Head of caudate nucleus (tissue), 42 donors: Measurements from ENCODE around the gene CRACR2B.
A peak's percentile ranks its signal among the peaks of the same experiment; 100 is the strongest.

Experiments used
- DNase-seq, 42 donors: peaks; one replicate each; pipeline versions ENCODE4 v3.0.0 to v3.0.0-alpha.2; 2020 to 2021; ENCODE audit warnings: mixed read lengths in 7 of 42
- intact Hi-C: fragments of 100-400 bp; cut with DNase I; formaldehyde crosslinking; loops from one replicate; pipeline ENCODE4 v1.15.0; 2022

Gene CRACR2B

DNA sequence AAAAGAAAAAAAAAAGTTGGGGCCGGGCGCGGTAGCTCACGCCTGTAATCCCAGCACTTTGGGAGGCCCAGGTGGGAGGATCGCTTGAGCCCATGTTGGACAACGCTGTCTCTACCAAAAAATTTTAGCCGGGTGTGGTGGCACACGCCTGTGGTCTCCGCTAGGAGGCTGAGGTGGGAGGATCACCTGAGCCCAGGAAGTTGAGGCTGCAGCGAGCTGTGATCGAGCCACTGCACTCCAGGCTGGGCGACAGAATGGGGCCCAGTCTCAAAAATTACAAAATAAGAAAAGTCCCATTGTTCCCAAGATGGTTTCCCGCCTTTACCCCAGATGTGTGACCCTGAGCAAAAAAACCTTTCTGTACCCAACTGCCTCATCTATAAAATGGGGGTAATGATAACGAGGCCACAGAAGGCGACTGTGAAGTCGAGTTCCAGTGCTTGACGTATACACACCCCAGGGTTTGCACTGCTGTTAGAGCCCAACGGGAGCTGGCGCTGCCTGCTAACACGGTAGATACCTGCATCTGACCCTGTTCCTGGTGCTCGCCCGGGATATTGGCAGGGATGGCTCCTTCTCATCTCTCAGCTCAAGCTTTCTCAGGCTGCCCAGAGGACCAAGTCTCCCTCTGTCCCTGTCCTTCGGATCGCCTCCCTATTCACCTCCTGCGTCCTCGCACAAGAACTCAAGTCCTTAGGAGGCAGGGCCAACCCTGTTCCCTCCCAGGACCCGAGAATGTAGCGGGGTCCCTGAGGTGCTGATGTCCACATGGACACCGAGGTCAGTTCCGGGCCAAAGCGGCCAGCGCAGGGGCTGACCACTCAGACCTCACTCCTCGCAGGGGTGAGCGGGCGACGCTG, 19.1 kb upstream of the CRACR2B start:
- DNase-seq: no peak
- intact Hi-C loops: no loop called here

DNA sequence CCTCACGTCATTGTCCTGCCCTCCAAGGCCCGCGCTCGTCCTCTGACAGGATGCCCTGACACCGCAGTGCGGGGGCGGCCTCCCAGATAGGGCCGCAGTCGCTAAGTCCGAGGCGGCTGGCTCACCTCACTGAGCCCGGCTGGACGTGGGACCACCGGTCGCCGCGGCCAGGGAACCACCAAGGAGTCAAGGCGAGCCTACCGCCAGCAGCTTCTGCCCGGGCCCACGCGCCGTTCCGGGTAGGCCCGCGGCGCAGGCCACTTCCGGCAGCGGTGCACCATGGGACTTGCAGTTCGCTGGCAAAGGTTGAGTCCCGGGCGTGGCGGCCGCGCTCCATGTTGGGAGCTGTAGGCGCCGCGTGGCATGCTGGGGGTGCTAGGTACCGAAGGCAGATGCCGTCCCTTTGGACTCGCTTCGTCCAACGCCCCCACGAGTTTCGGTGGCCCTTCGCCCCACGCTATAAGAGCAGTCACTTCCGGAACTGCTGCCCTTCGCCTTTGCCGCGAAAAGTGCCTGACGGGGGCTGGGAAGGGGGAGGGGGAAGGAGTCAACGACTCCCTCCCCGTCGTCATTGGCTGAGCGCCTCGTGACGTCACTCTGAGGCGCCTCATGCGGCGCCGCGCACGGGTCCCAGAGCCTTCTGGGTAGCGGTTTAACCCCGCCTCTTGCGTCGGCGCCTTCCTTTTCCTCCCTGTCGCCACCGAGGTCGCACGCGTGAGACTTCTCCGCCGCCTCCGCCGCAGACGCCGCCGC, 18.3 kb upstream of the CRACR2B start, which contains the start of gene RPLP2:
TSS of gene RPLP2 (plus strand) at position 681 of the 753 bp plus-strand sequence. CDS start 268 bp downstream, outside the sequence.
- intact Hi-C loops: no loop called here
- DNase-seq: peak; percentile 95 to 99 (median 98)

DNA sequence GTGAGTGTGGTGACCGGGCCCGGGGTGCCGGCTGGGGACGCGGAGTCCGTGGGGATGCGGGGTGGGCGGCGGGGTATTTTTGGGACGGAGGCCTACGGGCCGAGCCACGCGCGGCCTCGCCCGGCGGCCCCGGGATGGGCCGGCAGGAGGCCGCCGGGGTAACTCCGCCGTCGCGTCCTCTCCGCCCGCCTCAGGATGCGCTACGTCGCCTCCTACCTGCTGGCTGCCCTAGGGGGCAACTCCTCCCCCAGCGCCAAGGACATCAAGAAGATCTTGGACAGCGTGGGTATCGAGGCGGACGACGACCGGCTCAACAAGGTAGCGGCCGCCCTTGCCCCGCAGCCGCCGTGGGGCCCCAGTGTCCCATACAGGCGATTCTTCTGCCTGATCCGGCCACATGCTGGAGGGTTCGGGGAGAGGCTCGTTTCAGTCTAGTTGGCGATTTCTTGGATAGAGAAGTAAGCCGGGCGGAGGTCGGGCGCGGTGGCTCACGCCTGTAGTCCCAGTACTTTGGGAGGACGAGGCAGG, 17.6 kb upstream of the CRACR2B start:
- no peak for DNase-seq
- intact Hi-C loops: no loop called here

DNA sequence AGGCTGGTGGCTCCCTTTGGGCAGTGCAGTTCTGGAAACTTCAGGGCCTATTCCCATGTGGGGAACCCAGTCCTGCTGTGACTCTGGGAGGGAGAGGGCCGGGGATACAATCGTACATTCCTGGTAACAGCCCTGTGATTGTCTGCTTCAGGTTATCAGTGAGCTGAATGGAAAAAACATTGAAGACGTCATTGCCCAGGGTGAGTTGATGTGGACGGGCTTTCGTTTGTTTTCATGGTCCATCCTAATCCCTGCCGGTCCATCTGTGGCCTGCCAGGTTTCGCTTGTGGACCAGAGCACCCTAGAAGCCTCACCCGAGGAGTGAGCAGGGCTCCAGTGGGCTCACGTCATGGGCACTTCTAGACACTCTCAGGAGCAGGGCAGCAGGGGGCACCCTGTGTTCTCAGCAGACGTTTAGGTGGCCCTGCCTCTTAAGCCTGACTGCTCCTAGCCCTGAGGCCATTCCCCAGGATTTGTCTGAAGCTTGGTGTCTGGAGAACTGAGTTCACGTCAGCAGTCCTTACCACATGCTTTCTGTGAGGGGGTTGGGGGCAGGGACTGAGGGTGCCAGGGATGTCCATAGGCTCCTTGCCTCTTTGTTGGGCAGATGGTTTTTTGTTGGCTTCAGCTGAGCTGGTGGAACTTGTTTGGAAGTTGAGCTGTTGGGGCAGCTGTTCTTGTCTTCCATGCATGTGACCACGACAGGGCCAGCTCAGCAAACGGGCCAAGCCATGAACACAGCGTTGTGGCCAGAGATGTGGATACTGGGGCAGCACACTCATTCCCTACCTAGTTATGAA, 16.1 kb upstream of the CRACR2B start:
- DNase-seq: no peak
- intact Hi-C loops: no loop called here

DNA sequence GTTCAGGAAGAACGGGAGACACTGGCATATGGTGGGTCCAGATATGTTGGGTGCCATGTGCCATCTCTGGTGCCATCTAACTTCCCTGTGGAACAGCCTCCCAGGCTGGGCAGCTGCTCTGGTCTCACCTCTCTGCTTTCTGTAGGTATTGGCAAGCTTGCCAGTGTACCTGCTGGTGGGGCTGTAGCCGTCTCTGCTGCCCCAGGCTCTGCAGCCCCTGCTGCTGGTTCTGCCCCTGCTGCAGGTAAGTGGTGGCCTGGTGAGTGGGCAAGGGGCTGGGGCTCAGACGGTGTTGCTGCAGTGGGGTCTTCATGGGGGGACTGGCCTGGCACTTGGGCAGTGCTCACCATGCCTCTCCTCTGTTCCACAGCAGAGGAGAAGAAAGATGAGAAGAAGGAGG, 15.3 kb upstream of the CRACR2B start:
- intact Hi-C loops: no loop called here
- no peak for DNase-seq

DNA sequence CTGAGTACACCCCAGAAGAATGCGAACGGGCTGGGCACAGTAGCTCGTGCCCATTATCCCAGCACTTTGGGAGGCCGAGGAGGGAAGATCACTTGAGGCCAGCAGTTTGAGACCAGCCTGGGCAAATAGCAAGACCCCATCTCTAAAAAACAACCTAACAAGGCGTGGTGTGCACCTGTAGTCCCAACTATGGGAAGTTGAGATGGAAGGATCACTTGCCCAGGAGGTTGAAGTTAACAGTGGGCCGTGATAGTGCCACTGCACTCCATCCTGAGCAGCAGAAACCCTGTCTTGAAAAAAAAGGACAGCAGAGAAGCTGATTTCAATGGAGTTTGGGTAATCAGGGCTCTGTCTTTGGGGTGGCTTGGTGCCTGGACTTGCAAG, 14.7 kb upstream of the CRACR2B start:
- intact Hi-C loops: no loop called here
- no peak for DNase-seq

DNA sequence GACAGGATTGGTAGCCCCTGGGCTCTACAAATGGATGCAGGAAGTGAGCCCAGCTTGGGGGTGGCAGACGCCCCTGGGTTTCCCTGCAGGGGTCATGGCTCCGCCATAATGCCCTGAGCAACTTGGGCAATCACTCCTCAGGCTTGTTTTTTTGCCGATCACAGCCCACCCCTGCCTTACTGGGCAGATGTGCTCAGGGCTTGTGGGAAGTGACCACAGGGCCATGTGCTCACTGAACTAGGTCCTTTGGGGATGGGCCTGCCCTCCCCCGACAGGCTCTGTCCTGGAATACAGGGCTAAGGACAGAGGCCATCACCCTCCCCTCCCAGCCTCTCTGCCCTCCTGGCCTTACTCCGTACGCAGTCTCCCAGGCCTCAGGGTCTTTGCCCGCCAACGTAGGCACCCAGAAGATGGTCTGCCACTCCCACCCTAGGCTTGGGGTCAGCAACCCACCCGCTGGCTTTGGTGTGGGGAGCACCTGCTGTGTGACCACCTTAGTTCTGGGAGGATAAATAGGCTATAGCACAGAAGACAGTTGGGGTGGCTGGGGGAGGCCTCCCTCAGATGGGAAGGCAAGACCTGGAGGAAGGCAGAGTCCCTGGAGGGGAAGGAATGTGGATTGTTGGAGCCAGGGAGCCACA, 14.1 kb upstream of the CRACR2B start:
- intact Hi-C loops: no loop called here
- DNase-seq: no peak

DNA sequence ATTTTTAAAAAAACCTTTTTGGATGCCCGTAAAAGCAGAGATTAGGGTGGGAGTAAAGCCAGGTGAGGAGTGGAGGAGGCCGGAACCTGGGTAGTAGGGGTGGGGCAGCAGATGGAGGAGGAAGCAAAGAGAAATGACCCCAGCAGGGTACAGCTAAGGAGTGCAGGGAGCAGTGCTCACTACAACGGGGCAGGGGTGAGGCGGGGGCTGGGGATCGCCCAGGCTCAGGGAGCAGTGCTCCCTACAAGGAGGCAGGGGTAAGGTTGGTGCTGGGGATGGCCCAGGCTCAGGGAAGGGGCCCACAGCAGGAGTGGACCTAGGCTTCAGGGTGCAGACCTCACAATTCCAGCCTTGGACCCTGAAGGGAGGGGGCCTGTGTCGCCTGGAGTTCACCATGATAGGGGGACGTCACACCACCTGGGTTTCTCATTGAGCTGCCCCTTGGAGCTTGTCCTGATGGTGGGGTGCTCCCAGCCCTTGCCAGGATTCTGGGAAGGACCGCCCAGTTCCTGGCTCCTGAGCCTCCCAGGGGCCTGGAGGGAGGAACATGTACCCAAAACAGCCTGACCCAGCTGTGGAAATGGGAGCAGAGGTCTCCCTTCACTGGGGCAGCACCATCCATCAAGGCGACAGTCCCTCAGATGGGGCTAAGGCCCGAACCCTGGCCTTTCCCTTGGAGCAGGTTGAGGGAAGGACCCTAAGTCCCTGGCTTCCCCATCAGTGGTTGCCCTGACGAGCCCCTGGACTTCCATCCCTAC, 11.9 kb upstream of the CRACR2B start:
- DNase-seq: no peak
- intact Hi-C loops: no loop called here

DNA sequence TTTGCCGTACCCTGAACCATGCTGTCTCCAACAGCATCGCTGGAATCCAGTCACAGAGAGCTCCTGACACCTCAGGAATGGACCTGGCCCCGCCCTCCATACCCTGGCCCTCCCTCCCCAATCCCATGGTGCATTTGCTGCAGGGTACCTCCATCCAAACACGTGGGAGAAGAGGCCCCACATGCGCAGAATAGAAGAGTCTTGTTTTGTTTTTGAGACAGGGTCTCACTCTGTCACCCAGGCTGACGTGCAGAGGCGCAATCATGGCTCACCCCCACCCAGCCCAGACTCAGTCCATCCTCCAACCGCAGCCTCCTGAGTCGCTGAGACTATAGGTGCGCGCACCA, 11.3 kb upstream of the CRACR2B start:
- DNase-seq: peak in 1 of 42 donors; percentile 20
- intact Hi-C loops: no loop called here

DNA sequence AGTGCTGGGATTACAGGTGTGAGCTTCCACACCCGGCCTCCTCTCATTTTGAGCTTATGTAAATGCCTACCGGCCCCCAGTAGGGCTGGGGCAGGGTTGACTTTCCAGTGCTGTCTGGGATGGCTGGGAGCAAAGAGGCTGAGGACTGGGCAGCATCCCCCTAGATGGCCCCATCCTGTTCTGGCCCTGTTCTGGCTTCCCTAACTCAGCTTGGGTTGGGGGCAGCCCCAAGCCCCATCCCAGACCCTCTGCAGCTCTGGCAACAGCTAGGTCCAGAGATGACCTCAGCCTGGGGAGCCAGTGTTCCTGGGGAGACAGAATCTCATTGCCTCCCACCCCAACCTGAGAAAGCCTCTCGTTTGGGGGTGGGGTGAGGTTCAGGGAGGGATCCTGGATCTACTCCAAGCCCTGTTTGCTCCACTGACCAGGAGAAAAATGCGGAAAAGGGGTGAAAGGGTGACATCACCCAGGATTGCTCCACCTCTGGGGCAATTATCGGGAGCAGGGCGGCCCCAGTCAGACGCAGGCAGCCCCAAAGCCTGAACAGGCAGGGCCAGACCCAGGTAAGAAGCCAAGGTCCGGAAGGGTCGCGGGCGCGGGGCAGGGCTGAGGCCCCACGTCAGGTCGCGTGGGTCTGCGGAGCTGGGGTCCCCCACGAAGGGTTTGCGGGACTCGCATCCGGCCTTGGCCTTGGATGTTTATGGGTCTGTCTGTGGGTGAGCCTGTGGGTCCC, 9.2 kb upstream of the CRACR2B start, which contains the start of gene PNPLA2:
TSS of gene PNPLA2 (plus strand) at position 519 of the 733 bp plus-strand sequence. CDS start 805 bp downstream, outside the sequence.
- intact Hi-C loops: no loop called here
- DNase-seq: no peak

DNA sequence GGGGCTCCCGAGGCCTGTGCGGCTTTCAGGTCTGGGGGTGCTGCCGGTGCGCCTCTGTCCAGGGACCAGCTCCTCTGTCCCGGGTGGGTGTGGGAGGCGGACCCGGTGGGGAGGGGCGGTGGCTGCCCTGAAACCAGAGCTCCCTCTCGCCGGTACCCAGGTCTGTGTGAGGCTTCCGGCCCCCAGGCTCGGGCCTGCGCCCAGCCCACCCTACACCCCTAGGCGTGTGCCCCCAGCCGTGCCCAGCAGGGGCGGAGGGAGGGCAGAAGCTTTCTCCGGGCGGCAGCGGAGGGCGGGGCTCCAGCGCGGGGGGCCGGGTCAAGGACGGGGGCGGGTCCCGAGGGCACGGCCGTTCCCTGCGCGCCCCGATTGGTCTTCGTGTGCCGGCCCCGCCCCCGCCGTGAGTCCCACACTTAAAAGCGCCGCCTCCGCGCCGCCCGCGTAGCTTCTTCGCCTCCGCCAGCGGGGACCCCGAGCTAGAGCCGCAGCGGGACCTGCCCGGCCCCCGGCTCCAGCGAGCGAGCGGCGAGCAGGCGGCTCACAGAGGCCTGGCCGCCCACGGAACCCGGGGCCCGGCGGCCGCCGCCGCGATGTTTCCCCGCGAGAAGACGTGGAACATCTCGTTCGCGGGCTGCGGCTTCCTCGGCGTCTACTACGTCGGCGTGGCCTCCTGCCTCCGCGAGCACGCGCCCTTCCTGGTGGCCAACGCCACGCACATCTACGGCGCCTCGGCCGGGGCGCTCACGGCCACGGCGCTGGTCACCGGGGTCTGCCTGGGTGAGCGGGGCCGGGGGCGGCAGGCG, 8.4 kb upstream of the CRACR2B start:
- intact Hi-C loops: no loop called here
- DNase-seq: peak; percentile 84 to 98 (median 95)

DNA sequence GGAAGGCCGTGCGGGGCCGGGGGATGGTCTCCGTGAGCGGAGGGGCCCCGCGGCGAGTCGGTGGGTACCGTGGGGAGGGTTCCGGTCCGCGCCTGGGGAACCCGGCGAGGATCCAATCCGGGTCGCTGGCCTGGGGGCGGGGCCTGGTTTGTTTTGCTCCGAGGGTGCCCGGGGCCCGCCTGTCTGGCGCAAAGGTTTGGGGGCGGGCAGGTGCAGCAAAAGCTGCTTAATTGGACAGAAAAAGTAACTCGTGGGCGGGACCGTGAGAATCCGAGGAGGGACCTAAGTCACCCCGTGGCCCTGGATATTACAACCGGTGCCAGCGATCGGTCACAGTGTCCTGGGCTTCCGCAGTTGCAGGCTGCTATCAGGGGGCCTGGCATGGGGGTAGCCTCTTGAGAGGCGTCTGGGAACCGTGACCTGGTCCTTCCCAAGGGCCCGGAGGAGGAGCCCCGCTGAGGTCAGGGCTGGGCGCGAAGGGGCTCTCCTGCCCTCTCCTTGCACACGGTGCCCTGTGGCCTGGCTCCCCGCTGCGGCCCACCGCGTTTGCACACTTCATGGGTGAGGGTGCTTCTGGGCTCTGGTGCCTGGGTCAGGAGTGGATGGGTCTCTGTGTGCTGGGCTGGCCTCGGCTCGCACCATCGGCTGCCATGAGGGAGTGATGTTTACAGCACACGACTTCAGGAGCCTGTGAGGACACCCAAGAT, 7.6 kb upstream of the CRACR2B start:
- peak; percentile 58 to 90 (median 80) for DNase-seq
- intact Hi-C loops: no loop called here

DNA sequence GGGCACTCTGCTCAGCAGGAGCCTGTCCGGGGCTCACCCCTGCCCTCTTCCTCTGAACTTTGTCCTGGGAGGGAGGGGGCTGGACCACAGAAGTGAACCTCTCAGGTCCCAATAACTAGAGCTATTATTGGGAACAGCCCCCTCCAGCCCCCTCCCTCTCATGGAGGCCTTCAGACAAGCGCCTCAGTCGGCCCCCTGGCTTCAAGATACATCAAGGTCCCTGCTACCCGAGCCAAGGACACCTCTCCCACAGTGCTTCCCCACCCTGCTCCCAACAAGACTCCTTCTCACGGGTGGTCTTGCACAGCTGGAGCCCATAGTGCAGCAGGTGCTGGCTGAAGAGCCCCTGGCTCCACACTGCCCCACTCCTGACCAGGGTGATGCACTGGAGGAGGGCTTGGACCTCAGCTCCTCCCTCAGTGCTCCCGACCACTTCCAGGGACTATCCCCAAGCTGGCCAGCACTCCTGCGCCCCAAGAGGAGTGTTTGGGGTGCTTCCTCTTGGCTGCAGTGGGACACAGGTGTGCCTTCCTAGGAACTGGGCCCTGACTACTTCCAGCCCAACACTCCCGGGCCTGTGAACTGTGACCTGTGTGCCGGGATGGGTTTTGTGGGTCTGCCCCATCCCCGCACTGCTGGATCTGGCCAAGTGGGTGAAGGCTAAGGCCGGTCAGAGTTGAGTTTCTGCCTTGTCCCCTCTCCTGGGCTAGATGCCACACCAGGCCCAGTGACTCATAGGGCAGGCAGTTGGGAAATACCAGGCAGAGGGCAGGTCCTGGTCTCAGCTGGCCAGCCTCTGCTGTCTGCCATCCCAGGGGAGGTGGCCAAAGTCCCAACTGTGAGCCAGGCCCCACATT, 6.8 kb upstream of the CRACR2B start:
- intact Hi-C loops: no loop called here
- peak in 16 of 42 donors; percentile 36 to 88 (median 65) for DNase-seq

DNA sequence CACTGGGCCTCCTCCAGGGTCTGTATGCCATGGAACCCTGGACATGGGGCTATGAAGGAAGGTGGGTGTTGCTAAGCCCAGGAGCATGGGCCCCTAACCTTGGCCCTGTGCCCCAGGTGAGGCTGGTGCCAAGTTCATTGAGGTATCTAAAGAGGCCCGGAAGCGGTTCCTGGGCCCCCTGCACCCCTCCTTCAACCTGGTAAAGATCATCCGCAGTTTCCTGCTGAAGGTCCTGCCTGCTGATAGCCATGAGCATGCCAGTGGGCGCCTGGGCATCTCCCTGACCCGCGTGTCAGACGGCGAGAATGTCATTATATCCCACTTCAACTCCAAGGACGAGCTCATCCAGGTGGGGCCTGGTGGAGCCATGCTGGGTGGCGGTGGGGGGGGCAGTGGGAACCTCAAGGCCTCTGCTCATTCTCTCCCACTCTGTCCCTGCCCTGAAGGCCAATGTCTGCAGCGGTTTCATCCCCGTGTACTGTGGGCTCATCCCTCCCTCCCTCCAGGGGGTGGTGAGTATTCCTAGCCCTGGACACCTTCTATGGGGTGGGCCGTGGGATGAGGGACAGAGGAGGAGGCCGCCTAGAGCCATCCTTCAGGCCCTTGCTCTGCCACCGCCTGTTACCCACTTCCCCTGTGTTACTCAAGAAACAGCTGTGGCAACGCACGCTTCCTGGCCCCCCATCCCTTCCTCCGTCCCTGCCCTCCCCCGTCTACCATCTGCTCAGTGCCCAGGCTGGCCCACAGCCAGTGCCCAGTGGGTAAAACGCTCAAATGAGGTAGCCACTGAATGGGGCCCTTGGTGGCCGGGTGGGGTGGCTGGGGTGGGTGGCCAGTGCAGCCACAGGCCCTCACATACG, 6.0 kb upstream of the CRACR2B start:
- intact Hi-C loops: no loop called here
- peak in 8 of 42 donors; percentile 42 to 76 (median 56) for DNase-seq
